GM19043 (cell line): ENCODE data around the gene CHCHD3.
"Not testable (repeated sequence)": the region's sequence is repeated elsewhere in the genome, so short reads cannot be mapped to it uniquely, and the experiment has no call there.

Experiments
- ATAC-seq: cut with Tn5 transposase; IDR thresholded peaks from one replicate; pipeline ENCODE4 v1.9.1; 2021; ENCODE audit warnings: low read depth; ENCODE audit not compliant: unreplicated experiment

Gene CHCHD3

GRCh38 chr7:132929944-132930343 lies 151.9 kb downstream of the CHCHD3 start:
- ATAC-seq = not testable (repeated sequence)

- ATAC-seq = no peak
Measured at GRCh38 chr7:132919771-132920170, 162.1 kb downstream of the CHCHD3 start.

- ATAC-seq = no peak
Measured at GRCh38 chr7:132915647-132916046, 166.2 kb downstream of the CHCHD3 start.

- no peak for ATAC-seq
Measured at GRCh38 chr7:132910657-132911056, 171.2 kb downstream of the CHCHD3 start.

- no peak for ATAC-seq
Measured at GRCh38 chr7:132907380-132907940, 174.4 kb downstream of the CHCHD3 start.

GRCh38 chr7:132906193-132906835 lies 175.6 kb downstream of the CHCHD3 start:
- ATAC-seq = no peak

- not testable (repeated sequence) for ATAC-seq
Measured at GRCh38 chr7:132905136-132905535, 176.8 kb downstream of the CHCHD3 start.

GRCh38 chr7:132904209-132904608 lies 177.7 kb downstream of the CHCHD3 start:
- ATAC-seq = no peak

GRCh38 chr7:132902294-132902693 lies 179.6 kb downstream of the CHCHD3 start:
- not testable (repeated sequence) for ATAC-seq

GRCh38 chr7:132901241-132901640 lies 180.6 kb downstream of the CHCHD3 start:
- no peak for ATAC-seq

- no peak for ATAC-seq
Measured at GRCh38 chr7:132899833-132900232, 182.1 kb downstream of the CHCHD3 start.

GRCh38 chr7:132898641-132899175 lies 183.2 kb downstream of the CHCHD3 start:
- not testable (repeated sequence) for ATAC-seq

- no peak for ATAC-seq
Measured at GRCh38 chr7:132897093-132897687, 184.7 kb downstream of the CHCHD3 start.

GRCh38 chr7:132895231-132895630 lies 186.7 kb downstream of the CHCHD3 start:
- ATAC-seq = no peak

- no peak for ATAC-seq
Measured at GRCh38 chr7:132893560-132893959, 188.3 kb downstream of the CHCHD3 start.

GRCh38 chr7:132892744-132893143 lies 189.1 kb downstream of the CHCHD3 start:
- ATAC-seq = not testable (repeated sequence)

- no peak for ATAC-seq
Measured at GRCh38 chr7:132891554-132891953, 190.3 kb downstream of the CHCHD3 start.

GRCh38 chr7:132882714-132883428 lies 199.0 kb downstream of the CHCHD3 start:
- no peak for ATAC-seq

GRCh38 chr7:132881317-132881716 lies 200.6 kb downstream of the CHCHD3 start:
- ATAC-seq = no peak

- ATAC-seq = no peak
Measured at GRCh38 chr7:132879579-132879978, 202.3 kb downstream of the CHCHD3 start.
